HG02938 (cell line): Measurements from ENCODE around the gene SPEM2.

Experiments
- ATAC-seq: cut with Tn5 transposase; IDR thresholded peaks from one replicate; pipeline ENCODE4 v1.9.1; 2021; ENCODE audit warnings: mild to moderate bottlenecking, moderate library complexity; ENCODE audit not compliant: unreplicated experiment

The SPEM2 gene

GRCh38 chr17:7440113-7440833, 14.9 kb downstream of the SPEM2 start:
- no peak for ATAC-seq

- no peak for ATAC-seq
Observed at GRCh38 chr17:7440834-7441195, 15.4 kb downstream of the SPEM2 start.

DNA sequence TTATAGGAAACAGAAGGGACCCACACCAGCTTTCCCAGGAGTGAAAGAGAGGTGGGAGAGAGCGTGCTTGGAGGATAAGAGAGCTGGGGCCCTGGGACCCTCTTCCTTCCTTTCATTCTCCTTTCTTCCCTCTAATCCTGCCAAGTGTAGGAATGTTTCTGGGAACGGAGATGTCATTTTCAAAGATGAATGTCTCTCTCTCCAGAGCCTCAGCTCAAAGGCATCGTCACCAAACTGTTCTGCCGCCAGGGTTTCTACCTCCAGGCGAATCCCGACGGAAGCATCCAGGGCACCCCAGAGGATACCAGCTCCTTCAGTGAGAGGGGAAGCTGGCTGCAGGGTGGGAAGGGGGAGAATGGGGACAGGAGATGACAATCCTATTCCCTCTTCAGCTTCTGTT, 15.8 kb downstream of the SPEM2 start:
- ATAC-seq: no peak

DNA sequence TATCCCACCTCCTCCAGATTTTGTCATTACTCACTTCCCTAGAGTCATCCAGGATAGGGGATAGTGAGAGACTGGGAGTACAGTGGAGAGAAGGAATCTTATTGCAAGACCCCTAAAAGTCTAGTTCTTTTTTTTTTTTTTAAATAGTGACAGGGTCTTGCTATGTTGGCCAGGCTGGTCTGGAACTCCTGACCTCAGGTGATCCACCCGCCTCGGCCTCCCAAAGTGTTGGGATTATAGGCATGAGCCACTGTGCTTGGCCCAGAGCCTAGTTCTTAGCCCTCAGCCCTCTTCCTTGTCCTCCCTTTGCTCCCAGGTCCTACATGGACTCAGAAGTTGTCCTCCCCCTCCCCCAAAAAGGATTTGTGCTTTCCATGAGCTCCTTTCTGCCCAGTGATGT, 16.7 kb downstream of the SPEM2 start:
- no peak for ATAC-seq

DNA sequence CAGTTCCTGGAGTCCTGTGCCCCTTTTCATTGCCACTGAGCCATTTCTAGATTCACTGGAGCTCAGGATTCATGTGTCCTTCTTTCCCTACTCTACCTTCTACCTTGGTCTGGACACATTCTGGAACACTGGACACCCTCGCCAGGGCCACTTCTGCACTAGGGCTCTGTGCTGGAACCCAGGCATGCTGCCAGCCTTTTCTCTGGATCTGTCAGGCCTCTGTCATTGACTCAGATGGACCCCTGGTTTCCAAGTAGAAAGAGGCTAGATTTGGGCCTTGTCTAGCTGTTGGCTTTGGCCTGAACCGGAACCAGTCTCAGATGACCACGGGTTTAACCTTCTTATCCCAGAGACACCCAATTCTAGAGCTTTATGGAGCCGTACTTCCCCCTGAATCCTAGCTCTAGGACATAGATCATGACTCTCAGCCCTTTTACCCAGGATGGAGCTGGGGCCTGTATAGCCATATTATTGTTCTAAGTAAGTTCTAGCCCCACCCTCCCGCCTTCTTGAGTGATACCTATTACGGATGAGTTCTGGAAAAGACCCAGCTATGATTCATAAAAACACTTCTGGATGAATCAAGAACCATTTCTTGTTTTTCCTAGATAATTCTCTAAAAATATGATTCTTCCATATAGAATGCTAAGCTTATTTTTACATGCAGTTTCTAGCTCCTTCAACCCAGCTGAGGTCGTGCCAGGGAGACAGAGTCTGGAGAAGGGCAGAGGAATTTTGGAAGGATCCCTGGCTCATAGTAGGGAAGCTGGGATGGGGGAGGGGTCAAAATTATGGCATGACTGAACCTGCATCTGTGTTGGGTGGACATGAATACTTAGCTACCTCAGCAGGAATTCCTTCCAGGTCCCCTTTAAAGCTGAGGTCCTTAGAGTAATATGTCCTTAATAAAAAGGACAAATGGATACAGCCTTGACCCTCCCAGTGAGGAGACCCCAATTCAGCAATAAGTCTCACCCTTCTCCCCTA, 18.4 kb downstream of the SPEM2 start:
- no peak for ATAC-seq

DNA sequence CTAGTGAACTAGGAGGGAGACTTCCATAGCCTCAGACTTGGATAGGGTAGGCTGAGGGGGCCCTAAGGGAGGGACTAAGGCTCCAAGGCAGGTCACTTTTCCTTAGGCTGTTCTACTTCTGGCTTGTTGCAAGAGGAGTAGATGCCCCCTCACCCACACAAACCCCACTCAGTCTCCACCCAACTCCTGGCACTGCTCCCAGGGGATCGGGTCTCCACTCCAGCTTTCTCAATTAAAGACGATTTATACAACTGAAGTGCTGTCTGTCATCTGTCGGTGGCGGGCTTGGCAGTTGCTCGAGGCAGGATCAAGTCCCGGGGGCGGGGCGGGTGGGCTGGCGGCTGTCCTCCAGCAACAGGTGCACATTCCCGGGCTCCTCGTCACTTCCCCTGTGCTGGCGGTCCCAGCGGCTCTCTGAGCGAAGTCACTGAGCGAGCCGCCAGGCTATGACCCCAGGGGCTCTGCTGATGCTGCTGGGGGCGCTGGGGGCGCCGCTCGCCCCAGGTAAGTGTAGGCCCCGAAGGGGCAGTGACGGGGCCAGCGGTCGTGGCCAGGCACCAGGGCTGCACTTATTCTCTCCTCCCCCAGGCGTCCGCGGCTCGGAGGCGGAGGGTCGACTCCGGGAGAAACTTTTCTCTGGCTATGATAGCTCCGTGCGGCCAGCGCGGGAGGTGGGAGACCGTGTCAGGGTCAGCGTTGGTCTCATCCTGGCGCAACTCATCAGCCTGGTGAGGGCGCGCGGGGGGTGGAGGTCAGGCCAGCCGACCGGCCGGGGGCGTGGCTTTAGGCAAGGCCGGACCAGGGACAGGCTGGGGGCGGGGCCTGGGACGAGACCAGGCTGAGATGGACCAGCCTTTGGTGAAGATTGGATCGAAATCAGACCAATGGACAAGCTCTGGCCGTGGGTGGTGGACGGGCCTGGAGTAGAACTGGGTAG, 19.5 kb downstream of the SPEM2 start, which contains the start of gene CHRNB1:
TSS of gene CHRNB1 (plus strand) at position 380 of the 937 bp plus-strand sequence. CDS start at position 447, 67 bp downstream.
- no peak for ATAC-seq

DNA sequence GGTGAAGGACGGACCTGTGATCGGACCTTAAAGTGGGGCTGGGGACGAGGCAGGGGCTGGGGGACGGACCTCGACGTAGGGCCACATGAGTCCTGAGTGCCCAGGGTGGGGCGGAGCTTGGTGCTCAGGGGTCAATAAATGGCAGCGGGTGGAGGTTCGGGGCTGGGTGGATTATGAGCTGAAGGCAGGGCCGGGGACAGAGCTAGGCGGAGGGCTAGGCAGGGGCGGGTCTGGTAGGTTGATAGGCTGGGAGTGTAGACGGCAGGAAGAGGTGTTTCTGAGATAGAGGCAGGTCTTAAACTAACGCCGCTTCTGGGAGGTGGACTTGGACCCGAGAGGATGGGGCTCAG, 20.2 kb downstream of the SPEM2 start:
- ATAC-seq: no peak

DNA sequence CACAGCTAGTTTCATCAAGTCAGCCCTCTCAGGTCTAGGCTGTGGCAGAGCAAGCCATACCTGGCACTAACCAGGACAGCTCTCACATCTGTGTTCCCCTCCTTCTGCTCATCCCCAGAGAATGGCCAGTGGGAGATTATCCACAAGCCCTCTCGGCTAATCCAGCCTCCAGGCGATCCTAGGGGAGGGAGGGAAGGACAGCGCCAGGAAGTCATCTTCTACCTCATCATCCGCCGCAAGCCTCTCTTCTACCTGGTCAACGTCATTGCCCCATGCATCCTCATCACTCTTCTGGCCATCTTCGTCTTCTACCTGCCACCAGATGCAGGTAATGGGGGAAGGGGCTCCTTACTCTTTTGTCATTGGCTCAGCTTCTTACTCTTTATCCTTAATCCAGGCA, 23.0 kb downstream of the SPEM2 start:
- ATAC-seq: no peak

GRCh38 chr17:7459961-7460545, 34.6 kb downstream of the SPEM2 start:
- ATAC-seq: no peak

GRCh38 chr17:7460850-7461660, 35.6 kb downstream of the SPEM2 start:
- no peak for ATAC-seq

GRCh38 chr17:7462474-7463371, 37.3 kb downstream of the SPEM2 start:
- ATAC-seq: no peak

DNA sequence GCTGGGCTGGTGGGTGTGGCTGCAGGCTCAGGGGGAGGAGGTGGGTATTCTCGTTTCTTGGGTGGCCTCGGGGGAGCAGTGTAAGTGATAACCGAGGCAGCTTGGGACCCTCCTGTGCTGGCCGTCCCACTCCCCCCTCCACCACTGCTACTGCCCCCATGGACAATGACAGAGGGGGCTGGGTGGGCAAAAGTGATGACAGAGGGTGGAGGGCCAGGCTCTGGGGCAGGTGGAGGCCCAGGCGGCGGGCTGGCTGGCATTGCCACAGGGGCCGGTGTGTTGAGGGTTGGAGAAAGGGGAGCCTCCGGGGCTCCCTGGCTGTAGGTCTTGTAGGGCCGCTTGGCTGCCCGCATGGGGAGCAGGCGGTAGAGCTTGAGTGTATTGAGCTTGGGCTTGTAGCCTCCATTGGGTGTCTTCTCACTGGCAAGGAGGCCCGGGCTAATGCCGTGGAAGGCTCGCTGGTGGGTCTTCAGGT, 38.0 kb downstream of the SPEM2 start:
- no peak for ATAC-seq

DNA sequence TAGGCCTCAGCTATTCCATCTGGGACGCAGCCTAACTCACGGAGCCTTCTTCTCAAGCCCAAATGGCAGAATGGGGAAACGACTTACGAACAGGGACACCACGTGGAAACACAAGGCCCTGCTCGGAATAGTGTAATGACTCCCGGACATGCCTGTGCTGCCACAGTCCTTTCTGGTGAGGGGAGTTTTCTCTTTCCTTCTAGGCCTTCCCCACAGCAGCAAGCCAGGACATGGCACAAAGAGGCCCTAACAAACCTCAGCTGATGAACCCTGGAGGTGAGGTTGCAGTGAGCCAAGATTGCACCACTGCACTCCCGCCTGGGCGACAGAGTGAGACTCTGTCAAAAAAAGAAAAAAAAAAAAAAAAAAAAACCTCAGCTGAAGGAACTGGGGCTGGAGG, 38.7 kb downstream of the SPEM2 start:
- ATAC-seq: no peak

GRCh38 chr17:7465597-7466275, 40.3 kb downstream of the SPEM2 start:
- ATAC-seq: no peak

DNA sequence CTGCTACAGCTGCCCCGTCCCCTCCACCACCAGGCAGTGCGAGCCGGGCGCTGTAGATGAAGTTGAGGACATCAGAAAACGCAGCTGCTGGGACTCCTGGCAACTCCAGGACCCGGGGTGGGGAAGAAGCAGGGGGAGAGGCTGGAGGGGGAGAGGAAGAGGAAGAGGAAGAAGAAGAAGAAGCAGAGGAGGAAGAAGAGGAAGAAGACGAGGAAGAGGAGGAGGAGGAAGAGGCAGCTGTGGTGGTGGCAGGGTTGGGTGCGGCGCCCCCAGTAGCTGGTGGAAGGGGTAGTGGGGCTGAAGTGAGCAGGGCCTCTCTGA, 40.9 kb downstream of the SPEM2 start:
- ATAC-seq: no peak

DNA sequence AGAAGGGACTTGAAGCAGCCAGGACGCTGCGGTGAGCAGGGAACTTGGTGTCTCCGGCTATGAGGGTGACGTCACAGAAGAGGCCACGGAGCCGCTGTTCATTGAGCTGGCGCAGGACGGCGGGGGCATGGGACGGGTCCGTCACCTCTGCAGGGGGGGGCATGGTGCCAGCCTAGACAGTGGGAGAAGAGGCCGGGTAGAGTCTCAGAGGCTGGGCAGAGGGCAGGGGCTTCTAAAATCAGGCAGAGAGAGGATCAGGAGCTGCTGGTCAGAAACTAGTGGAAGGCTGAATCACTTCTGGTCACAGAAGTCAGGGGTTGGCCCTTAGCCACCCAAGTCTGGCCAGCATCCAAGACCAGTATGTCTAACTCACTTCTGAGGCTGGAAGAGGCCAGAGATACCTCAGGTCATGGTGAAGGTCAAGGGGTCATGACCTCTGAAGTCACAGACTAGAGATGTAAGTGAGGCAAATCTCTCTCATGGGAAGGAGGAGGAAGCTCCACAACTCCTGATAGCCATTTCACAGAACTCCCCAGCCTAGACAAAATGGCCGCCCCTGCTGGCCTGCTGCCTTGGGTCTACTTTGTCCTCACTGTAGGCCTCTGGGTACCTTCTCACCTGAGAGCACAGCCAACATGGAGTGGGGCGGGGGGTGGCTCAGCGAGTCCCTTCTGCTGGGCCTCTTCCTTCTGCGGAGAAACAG, 41.4 kb downstream of the SPEM2 start:
- ATAC-seq: no peak

DNA sequence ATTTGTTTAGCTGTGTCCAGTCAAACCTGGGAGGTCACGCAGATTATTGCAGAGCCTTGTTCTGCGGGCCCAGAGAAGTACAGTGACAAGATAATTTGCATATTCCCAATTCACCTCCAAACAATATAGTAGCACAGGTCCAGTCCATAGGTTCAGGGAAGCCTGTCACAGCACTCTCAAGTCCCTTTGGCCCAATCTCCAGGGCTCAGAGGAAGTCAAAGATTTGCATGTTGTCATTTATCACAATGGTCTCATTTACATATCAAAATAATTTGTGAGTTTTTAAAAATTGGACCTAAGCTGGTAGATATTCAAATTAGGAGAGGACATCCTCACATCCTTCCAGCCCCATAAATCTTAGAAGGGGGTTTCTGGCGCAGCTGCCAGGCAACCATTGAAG, 42.1 kb downstream of the SPEM2 start:
- ATAC-seq: no peak

DNA sequence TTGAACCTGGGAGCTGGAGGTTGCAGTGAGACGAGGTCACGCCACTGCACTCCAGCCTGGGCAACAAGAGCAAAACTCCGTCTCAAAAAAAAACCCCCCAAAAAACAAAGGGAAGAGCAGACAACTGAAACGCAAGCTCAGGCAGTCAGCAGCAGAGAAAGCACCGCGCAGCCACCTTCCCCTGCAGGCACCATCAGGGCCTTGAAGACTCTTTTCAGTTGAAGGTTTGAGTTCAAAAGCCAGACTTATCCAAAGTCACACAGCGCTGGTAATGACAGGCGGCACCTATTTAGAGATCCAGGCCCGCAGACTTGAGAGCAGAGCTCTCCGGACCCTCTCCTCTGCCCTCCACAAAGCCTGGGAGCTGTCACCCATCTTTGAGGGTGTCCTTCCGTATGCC, 42.9 kb downstream of the SPEM2 start:
- no peak for ATAC-seq
